Lower lobe of right lung (tissue), 2 donors: ENCODE measurements around the gene THRB. TPM values are rescaled to one million over a fixed set of nuclear protein-coding genes. Genes with fewer than 3 reads are reported as not detected.
A peak's percentile ranks its signal among the peaks of the same experiment; 100 is the strongest.

Source experiments
- ATAC-seq, 2 donors: fragments of 200-7000 bp; cut with Tn5 transposase; one replicate each; pipeline ENCODE4 v1.9.1; 2020 to 2022; ENCODE audit warnings: mild to moderate bottlenecking in 2 of 2, moderate library complexity in 2 of 2
- DNase-seq: peaks from one replicate; pipeline ENCODE4 v3.0.0-alpha.2; 2020
- H3K27ac ChIP-seq: fragments of 200-600 bp; one replicate; pipeline ENCODE4 v1.8.0; 2022
- H3K27me3 ChIP-seq: fragments of 200-600 bp; one replicate; pipeline ENCODE4 v1.8.0; 2022; ENCODE audit warnings: low read depth
- H3K36me3 ChIP-seq: fragments of 200-600 bp; one replicate; pipeline ENCODE4 v1.8.0; 2022; ENCODE audit warnings: mild to moderate bottlenecking
- H3K4me1 ChIP-seq: fragments of 200-600 bp; one replicate; pipeline ENCODE4 v1.8.0; 2022
- H3K4me3 ChIP-seq: fragments of 200-600 bp; one replicate; pipeline ENCODE4 v1.8.0; 2022; ENCODE audit warnings: mild to moderate bottlenecking
- H3K9me3 ChIP-seq: fragments of 200-600 bp; one replicate; pipeline ENCODE4 v1.8.0; 2022
- intact Hi-C: fragments of 100-400 bp; cut with DNase I; formaldehyde crosslinking; loops from one replicate; pipeline ENCODE4 v1.11.0; 2022
- total RNA-seq: library from RNA; stranded (reverse); fragmentation: NEBNext Ultra II Directional; extraction: Animal tissue kit (Norgen Biotek cat#: 25700); gene quantifications from one replicate; pipeline ENCODE4 v1.2.1, GENCODE V29; 2021
- TF ChIP-seq, protein P1 (sequence below): fragments of 200-600 bp; IDR thresholded peaks from one replicate; pipeline ENCODE4 v1.8.0; 2022; ENCODE audit warnings: antibody characterized with exemption, mild to moderate bottlenecking
- donor health status: DM: no; HTN: yes; CAD: no; lungs with severe emphysema.

The THRB gene
- total RNA-seq, 1 donor from 2014 or later: 14.6 TPM

DNA sequence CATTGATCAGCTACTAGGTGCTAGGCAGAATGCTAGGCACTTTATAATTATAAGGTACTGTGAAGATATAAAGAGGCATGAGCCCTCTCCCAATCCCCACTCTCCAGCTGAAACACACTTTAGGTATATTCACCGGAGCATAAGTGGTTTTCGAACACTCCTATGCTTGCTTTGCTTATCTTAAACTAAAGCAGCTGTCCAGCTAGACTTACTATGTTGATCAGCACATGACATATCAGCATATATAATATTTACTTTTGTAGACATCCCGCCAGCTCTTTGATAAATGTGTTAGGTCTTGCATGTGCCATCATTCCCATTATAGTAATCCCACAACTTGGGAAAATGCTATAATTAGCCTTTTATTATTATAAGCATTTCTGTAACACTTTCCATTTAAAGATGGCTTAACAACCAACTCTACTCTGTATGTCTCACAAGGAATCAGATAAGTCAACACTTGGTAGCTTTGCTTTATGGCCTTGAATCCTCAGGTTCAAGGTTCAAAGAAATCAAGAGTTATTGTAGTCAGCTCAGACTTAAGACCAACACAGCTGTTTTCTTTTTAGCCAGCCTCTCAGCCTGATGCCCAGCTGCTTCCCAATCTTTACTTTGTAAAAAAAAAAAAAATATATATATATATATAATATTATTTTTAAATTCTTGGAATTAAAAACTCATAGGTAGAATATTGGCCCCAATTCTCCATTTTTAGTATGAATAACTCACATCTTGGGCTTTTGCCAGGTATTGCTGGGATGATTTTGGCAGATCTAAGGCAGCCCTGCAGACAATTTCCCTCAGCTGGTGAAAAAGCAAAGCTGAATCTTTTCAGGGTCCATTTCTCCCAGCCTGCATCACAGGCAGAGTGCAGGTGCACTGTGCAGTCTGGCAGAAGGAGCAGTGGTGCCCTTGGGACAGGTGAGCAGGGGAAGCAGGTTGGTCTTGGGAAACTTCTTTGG lies 104.2 kb downstream of the THRB start:
- intact Hi-C loops: no loop called here

DNA sequence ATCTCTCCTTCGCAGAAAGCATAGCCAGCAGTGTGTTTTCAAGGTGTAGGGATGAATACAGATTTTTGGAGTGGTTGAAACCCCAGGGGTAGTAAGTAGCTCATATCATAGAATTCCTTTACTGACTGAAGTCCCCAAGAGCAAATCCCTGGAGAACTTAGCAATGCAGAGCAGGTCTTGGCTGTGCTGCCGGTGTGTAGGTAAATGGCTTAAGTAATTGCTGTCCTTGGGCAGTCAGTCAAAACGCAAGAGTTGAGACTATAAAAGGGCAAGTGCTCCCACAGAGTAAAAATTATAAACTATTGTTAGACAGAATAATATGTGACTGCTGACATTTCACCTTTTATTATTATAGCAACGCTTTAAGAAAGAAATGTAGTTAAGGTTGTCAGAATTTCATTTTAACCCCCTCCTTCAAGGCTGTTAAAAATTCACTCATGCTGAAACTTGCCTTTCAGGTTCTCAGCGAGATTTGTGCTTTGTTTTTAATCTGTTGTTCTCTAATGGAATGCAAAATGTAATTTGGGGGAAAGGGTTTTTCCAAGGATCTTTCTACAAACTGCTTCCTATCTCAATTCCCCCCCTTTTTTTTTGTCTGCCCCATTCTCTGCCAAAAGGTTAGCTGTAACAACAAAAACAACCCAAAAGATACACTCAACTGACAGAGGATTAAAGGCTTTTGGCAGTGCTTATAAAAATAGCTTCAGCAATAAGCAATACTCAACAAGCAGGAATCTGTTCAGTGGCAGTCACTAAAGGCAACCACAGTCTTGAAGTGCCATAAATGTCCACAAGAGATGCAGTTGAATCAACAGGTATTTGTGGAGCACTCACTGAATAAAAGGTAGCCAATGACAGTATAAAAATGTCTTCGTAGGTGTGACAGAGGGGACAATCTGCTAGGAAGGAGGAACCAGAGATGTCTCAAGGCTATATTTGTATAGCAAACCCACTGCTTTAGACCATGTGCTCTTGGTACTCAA lies 105.3 kb downstream of the THRB start:
- peak in 1 of 2 donors; percentile 37 for ATAC-seq
- H3K4me1 ChIP-seq: peaks cover 8% of the 10 kb centered on the region
- H3K36me3 ChIP-seq: no peaks in the 10 kb centered on the region
- H3K4me3 ChIP-seq: no peak overlapping the region
- H3K9me3 ChIP-seq: no peaks in the 10 kb centered on the region
- H3K27ac ChIP-seq: no peak overlapping the region
- DNase-seq: no peak
- H3K27me3 ChIP-seq: no peaks in the 10 kb centered on the region
- intact Hi-C loops: no loop called here
- TF ChIP-seq, protein P1, sequence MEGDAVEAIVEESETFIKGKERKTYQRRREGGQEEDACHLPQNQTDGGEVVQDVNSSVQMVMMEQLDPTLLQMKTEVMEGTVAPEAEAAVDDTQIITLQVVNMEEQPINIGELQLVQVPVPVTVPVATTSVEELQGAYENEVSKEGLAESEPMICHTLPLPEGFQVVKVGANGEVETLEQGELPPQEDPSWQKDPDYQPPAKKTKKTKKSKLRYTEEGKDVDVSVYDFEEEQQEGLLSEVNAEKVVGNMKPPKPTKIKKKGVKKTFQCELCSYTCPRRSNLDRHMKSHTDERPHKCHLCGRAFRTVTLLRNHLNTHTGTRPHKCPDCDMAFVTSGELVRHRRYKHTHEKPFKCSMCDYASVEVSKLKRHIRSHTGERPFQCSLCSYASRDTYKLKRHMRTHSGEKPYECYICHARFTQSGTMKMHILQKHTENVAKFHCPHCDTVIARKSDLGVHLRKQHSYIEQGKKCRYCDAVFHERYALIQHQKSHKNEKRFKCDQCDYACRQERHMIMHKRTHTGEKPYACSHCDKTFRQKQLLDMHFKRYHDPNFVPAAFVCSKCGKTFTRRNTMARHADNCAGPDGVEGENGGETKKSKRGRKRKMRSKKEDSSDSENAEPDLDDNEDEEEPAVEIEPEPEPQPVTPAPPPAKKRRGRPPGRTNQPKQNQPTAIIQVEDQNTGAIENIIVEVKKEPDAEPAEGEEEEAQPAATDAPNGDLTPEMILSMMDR: no peak

More for the DNA sequence above, 104.2 kb downstream of the THRB start:
- no peak overlapping the region for H3K27ac ChIP-seq
- no peaks in the 10 kb centered on the region for H3K9me3 ChIP-seq
- H3K27me3 ChIP-seq: no peaks in the 10 kb centered on the region
- no peaks in the 10 kb centered on the region for H3K36me3 ChIP-seq
- TF ChIP-seq, protein P1: no peak
- H3K4me1 ChIP-seq: peaks cover 8% of the 10 kb centered on the region
- DNase-seq (no peak), ATAC-seq (no peak)
- H3K4me3 ChIP-seq: no peak overlapping the region

DNA sequence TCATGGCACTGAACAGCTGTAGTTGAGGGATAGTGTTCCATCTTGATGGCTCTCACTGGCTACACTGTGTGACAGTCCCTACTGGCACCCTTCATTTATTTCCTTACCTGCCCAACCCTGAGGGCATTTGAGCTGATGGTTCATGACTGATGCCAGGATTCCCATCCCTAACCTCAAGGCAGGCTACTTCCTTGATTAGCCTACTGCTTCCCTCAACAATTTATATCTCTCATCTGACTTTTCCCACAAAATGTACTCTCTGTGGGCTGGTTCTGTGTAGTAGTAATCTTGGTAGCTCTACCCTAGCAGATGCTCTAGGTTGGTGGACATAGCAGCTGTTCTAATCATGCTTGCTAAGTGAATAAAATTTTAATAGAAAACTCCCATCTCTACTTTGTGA lies 106.0 kb downstream of the THRB start:
- TF ChIP-seq, protein P1: no peak
- H3K27ac ChIP-seq: no peak overlapping the region
- intact Hi-C loops: no loop called here

DNA sequence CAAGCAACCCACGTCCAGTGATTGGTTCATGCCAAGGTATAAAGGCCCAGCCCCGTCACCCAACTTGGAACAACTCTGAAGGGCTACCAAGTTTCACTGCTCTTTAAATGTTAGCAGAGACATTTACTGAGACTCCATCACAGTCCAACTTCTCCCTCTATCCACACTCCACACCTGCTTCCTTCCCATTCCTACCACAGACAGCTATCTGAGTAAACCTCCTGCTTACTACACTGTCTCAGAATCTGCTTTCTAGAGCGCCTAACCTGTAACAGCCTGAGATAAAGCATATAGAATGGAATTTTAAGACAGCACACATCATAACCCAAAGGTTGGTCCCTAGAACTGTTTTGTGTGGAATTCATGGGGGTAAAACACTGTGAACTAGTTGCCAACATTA lies 106.5 kb downstream of the THRB start:
- Histone ChIP-seq H3K9me3 (no peaks in the 10 kb centered on the region), H3K4me3 (no peak overlapping the region), H3K4me1 (peaks cover 8% of the 10 kb centered on the region), H3K27me3 (no peaks in the 10 kb centered on the region), H3K36me3 (no peaks in the 10 kb centered on the region), H3K27ac (no peak overlapping the region)
- DNase-seq (no peak), ATAC-seq (no peak)
- TF ChIP-seq, protein P1: no peak
- intact Hi-C loops: no loop called here

More for the DNA sequence above, 106.0 kb downstream of the THRB start:
- Histone ChIP-seq H3K36me3 (no peaks in the 10 kb centered on the region), H3K9me3 (no peaks in the 10 kb centered on the region), H3K4me3 (no peak overlapping the region), H3K27me3 (no peaks in the 10 kb centered on the region), H3K4me1 (peaks cover 8% of the 10 kb centered on the region)
- ATAC-seq: no peak
- DNase-seq: no peak

DNA sequence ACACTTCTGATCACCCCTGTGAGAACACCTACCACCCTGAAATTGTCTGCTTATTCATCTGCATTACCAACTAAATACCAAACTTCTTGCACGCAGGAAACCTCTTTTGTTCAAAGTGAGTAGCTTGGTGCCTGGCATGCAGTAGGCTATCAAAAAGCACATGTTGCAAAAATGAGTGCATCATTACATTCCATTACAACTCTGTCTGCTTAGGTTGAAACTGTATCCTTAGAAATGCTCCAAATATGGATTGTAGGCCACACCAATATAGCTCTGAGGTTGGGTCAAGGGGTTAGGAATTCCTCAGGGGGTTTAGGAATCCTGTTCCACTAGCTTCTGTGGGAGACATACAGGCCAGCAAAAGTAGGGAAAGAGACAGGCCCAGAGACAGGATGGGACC lies 107.2 kb downstream of the THRB start:
- H3K27me3 ChIP-seq: no peaks in the 10 kb centered on the region
- no peak overlapping the region for H3K27ac ChIP-seq
- TF ChIP-seq, protein P1: no peak
- H3K4me1 ChIP-seq: peaks cover 8% of the 10 kb centered on the region
- intact Hi-C loops: no loop called here
- no peaks in the 10 kb centered on the region for H3K9me3 ChIP-seq
- H3K4me3 ChIP-seq: no peak overlapping the region
- DNase-seq: no peak
- H3K36me3 ChIP-seq: no peaks in the 10 kb centered on the region
- no peak for ATAC-seq
